OCI-LY1 (cell line): Measurements from ENCODE around the gene KAT14.

Experiments used
- CTCF ChIP-seq: fragments of 200-600 bp; sonication (generic), shearing (Covaris generic); IDR thresholded peaks from 2 replicates; pipeline ENCODE4 v1.5.1; 2017; ENCODE audit warnings: mild to moderate bottlenecking, antibody characterized with exemption, low read length, moderate library complexity, mixed read lengths
- EZH2 ChIP-seq: fragments of 200-600 bp; sonication (generic), shearing (Covaris generic); IDR thresholded peaks from 2 replicates; pipeline ENCODE4 v1.8.0; 2017; ENCODE audit warnings: borderline replicate concordance, mixed run types, mild to moderate bottlenecking, antibody characterized with exemption, low read length, moderate library complexity, mixed read lengths

GRCh38 chr20:18224968-18225568 is 87.4 kb downstream of the KAT14 start:
- no peak for TF ChIP-seq CTCF
- no peak for TF ChIP-seq EZH2
